ENCODE data around the gene ZIC5. TPM values are rescaled to one million over a fixed set of nuclear protein-coding genes. Genes with fewer than 3 reads are reported as not detected.

The ZIC5 gene
- total RNA-seq, 1 donor from 2014 or later: not detected

DNA sequence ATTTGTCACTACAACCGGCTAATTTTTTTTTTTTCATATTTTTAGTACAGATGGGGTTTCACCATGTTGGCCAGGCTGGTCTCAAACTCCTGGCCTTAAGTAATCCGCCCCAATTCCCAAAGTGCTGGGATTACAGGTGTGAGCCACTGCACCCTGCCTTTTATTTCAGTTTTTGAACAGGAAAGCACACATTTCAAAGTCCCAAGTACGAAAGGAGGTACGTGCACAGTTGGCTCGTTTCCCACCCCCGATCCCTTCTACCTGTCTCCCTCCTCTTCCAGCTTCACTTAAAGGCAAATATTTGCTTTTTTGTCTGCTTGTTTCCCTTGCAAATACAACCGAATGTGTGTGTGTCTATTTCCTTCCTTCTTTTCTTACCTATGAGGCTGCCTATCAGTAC lies 30.5 kb downstream of the ZIC5 start:
- Mint-ChIP-seq H3K27ac (no peak overlapping the region), H3K27me3 (peaks cover 39% of the 10 kb centered on the region), H3K9me3 (no peaks in the 10 kb centered on the region), H3K4me3 (no peak overlapping the region), H3K4me1 (no peaks in the 10 kb centered on the region), H3K36me3 (ENCODE audit: low read depth) (no peaks in the 10 kb centered on the region)
- DNase-seq (no peak), ATAC-seq (ENCODE audit: low read depth) (no peak)
- POLR2A ChIA-PET: no interaction called here
- CTCF ChIA-PET: no interaction called here
- no peak for TF ChIP-seq CTCF (IDR thresholded peaks at IDR 0.05)
- intact Hi-C loops (cut with micrococcal nuclease): no loop called here

DNA sequence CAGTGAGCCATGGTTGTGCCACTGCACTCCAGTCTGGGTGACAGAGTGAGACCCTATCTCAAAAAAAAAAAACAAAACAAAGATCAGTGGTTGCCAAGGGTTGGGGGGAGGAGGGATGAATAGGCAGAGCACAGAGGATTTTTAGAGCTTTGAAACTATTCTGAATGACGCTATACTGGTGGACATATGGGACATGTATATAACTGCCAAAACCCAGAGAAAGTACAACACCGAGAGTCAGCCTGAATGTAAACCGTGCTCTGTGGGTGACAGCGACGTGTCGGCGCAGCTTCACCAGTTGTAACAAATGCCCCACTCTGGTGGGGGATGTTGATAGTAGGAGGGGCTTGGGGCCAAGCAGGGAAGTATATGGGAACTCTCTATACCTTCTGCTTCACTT lies 32.9 kb downstream of the ZIC5 start:
- no peak for DNase-seq
- ChIA-PET CTCF (no interaction called here), POLR2A (no interaction called here)
- Mint-ChIP-seq H3K36me3 (ENCODE audit: low read depth) (no peaks in the 10 kb centered on the region), H3K27ac (no peak overlapping the region), H3K27me3 (peaks cover 27% of the 10 kb centered on the region), H3K4me1 (no peaks in the 10 kb centered on the region), H3K4me3 (no peak overlapping the region), H3K9me3 (no peaks in the 10 kb centered on the region)
- intact Hi-C loops (cut with micrococcal nuclease): no loop called here
- no peak for ATAC-seq (ENCODE audit: low read depth)
- no peak for TF ChIP-seq CTCF (IDR thresholded peaks at IDR 0.05)

- CTCF ChIA-PET: no interaction called here
- H3K9me3 Mint-ChIP-seq: no peaks in the 10 kb centered on the region
- no peaks in the 10 kb centered on the region for H3K36me3 Mint-ChIP-seq (ENCODE audit: low read depth)
- no peak for TF ChIP-seq CTCF (IDR thresholded peaks at IDR 0.05)
- ATAC-seq (ENCODE audit: low read depth): no peak
- POLR2A ChIA-PET: no interaction called here
- DNase-seq: no peak
- no peaks in the 10 kb centered on the region for H3K4me1 Mint-ChIP-seq
- H3K4me3 Mint-ChIP-seq: no peak overlapping the region
- intact Hi-C loops (cut with micrococcal nuclease): no loop called here
- no peak overlapping the region for H3K27ac Mint-ChIP-seq
- peaks cover 19% of the 10 kb centered on the region for H3K27me3 Mint-ChIP-seq
Observed at GRCh38 chr13:99935772-99936171, 35.8 kb downstream of the ZIC5 start.

- Mint-ChIP-seq H3K27me3 (peaks cover 13% of the 10 kb centered on the region), H3K4me1 (no peaks in the 10 kb centered on the region), H3K9me3 (no peaks in the 10 kb centered on the region), H3K36me3 (ENCODE audit: low read depth) (no peaks in the 10 kb centered on the region), H3K27ac (no peak overlapping the region), H3K4me3 (no peak overlapping the region)
- DNase-seq (no peak), ATAC-seq (ENCODE audit: low read depth) (no peak)
- POLR2A ChIA-PET: no interaction called here
- CTCF ChIA-PET: no interaction called here
- intact Hi-C loops (cut with micrococcal nuclease): no loop called here
- TF ChIP-seq CTCF (IDR thresholded peaks at IDR 0.05): no peak
Observed at GRCh38 chr13:99932912-99933311, 38.7 kb downstream of the ZIC5 start.

DNA sequence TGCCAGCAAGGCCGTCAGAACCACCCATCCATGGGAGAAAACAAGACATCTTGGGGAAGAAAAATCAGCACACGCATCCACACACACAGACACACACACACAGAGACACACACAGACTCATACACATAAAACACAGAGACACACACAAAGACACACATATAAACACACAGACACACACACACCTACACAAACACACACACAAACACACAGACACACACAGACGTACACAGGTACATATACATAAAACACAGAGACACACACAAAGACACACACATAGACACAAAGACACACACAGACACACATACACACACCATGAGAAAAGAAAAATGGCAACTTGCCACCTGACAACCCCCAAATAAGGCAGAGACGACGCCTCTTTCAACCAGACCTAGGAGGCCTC lies 40.6 kb downstream of the ZIC5 start:
- Mint-ChIP-seq H3K9me3 (no peaks in the 10 kb centered on the region), H3K27me3 (peaks cover 11% of the 10 kb centered on the region), H3K4me1 (no peaks in the 10 kb centered on the region), H3K27ac (no peak overlapping the region), H3K4me3 (no peak overlapping the region), H3K36me3 (ENCODE audit: low read depth) (no peaks in the 10 kb centered on the region)
- CTCF ChIA-PET: no interaction called here
- intact Hi-C loops (cut with micrococcal nuclease): no loop called here
- DNase-seq (no peak), ATAC-seq (ENCODE audit: low read depth) (no peak)
- TF ChIP-seq CTCF (IDR thresholded peaks at IDR 0.05): no peak
- POLR2A ChIA-PET: no interaction called here

All from activated B cell treated with CpG ODN at 0.5 μM for 24 hours (primary cell).